Esophagus muscularis mucosa (tissue), 3 donors: Measurements from ENCODE around the gene SUPT4H1.

Experiments used
- CTCF ChIP-seq, 3 experiments: fragments of 200-600 bp in 2 of 3; fragments of 450-650 bp in 1 of 3; sonication (generic) in 2 of 3; IDR thresholded peaks; one replicate each; pipeline ENCODE4 v1.5.1; 2017 to 2019; ENCODE audit warnings: antibody characterized with exemption in 3 of 3, mild to moderate bottlenecking in 2 of 3, moderate library complexity in 1 of 3
- EP300 ChIP-seq: sonication (generic); formaldehyde crosslinking; IDR thresholded peaks from one replicate; pipeline ENCODE4 v1.6.1; 2017; ENCODE audit warnings: antibody characterized with exemption

GRCh38 chr17:58360296-58361063, 8.5 kb upstream of the SUPT4H1 start:
- TF ChIP-seq CTCF (IDR thresholded peaks at IDR 0.05) (no peak), EP300 (no peak)
